ENCODE data around the gene PAF1. TPM values are rescaled to one million over a fixed set of nuclear protein-coding genes. Genes with fewer than 3 reads are reported as not detected.
A peak's percentile ranks its signal among the peaks of the same experiment; 100 is the strongest.

PAF1 gene
- total and polyA plus RNA-seq, 2 of the 13 experiments (the other 11 are each of a cell fraction or from before 2014, with no cell fraction given), result 30.2 to 31.1 TPM

GRCh38 chr19:39390751-39391437 is at the start of gene PAF1, which contains the start of gene MED29 (continued):
- peak in 1 of 2 experiments; percentile 15; a peak in 1 of 4 replicates for TF ChIP-seq REST (IDR thresholded peaks at IDR 0.05; ENCODE audit: borderline replicate concordance in 1 of 2, low read depth in 1 of 2, low read length in 2 of 2)
- no peak for TF ChIP-seq HNRNPLL (IDR thresholded peaks at IDR 0.05; ENCODE audit: low read depth, low read length, poor library complexity, severe bottlenecking)
- peak; percentile 84 for TF ChIP-seq PHF8 (CRISPR knock-in tag; IDR thresholded peaks at IDR 0.05)
- TF ChIP-seq RNF2 (conservative IDR thresholded peaks at IDR 0.05; ENCODE audit: low read depth), result no peak
- TF ChIP-seq KLF11 (CRISPR knock-in tag; IDR thresholded peaks at IDR 0.05), result no peak; the same call in 1 of the 2 replicates
- TF ChIP-seq PPARG (CRISPR knock-in tag; conservative IDR thresholded peaks at IDR 0.05), result no peak
- TF ChIP-seq RORA (CRISPR knock-in tag; IDR thresholded peaks at IDR 0.05), result no peak
- no peak for TF ChIP-seq U2AF1 (optimal IDR thresholded peaks at IDR 0.05; ENCODE audit: low read depth, low read length)
- peak; percentile 82 for TF ChIP-seq ZSCAN29 (CRISPR knock-in tag; conservative IDR thresholded peaks at IDR 0.05)
- no peak for TF ChIP-seq RBAK (CRISPR knock-in tag; IDR thresholded peaks at IDR 0.05)
- peak; percentile 41; the same call in 1 of the 2 replicates for TF ChIP-seq MEIS2 (CRISPR knock-in tag; IDR thresholded peaks at IDR 0.05)
- TF ChIP-seq ZBTB44 (CRISPR knock-in tag; IDR thresholded peaks at IDR 0.05), result 0 out of 2 replicates have a peak, but pooled peaks have one; percentile 34
- TF ChIP-seq ZNF235 (CRISPR knock-in tag; IDR thresholded peaks at IDR 0.05; ENCODE audit: borderline replicate concordance), result 0 out of 2 replicates have a peak, but pooled peaks have one; percentile 70
- peak; percentile 79 for TF ChIP-seq AGO2 (optimal IDR thresholded peaks at IDR 0.05; ENCODE audit: low read depth, low read length)
- no peak for TF ChIP-seq ZNF850 (CRISPR knock-in tag; conservative IDR thresholded peaks at IDR 0.05)
- no peak for TF ChIP-seq ATF5 (CRISPR knock-in tag; IDR thresholded peaks at IDR 0.05; ENCODE audit: low read depth)
- peak; percentile 77 for TF ChIP-seq ZNF501 (CRISPR knock-in tag; IDR thresholded peaks at IDR 0.05)
- peak; percentile 57 for TF ChIP-seq CTCF (CRISPR knock-in tag; IDR thresholded peaks at IDR 0.05)
- TF ChIP-seq TCF7 (IDR thresholded peaks at IDR 0.05; ENCODE audit: low read depth), result no peak
- peak; percentile 98 for TF ChIP-seq POLR2A (IDR thresholded peaks at IDR 0.05; ENCODE audit: insufficient read depth in 1 of 2, low read depth in 2 of 2, low read length in 2 of 2)
- TF ChIP-seq HCFC1 (IDR thresholded peaks at IDR 0.05; ENCODE audit: low read depth, low read length), result peak; percentile 78

Data from HepG2 (cell line).